ENCODE results near the gene ELFN2. TPM values are rescaled to one million over a fixed set of nuclear protein-coding genes. Genes with fewer than 3 reads are reported as not detected.

Gene ELFN2
- total and polyA plus RNA-seq, 2 of the 13 experiments (the other 11 are each of a cell fraction or from before 2014, with no cell fraction given): 0.01 TPM; not detected in 1

DNA sequence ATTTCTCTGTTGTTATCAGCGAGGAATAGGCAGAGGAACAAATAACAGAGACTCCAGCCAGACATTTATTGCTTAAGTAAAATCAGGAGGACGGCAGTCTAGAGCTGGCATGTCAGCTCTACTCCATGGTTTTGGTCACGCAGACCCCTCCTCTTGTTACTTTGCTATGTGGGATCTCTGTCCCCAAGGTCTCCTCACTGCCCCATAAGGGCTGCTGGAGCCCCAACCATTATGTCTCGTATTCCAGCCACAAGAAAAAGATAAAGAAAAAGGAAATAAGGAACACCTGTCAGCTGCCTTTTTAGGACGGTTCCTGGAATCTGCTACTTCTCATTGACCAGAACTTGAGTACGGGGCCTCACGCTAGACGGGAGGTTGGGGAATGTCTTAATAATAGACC lies 70.4 kb downstream of the ELFN2 start:
- no peaks in the 10 kb centered on the region for H3K36me3 ChIP-seq (replicated peaks in 1 of 2; ENCODE audit: control insufficient read depth in 1 of 2, insufficient read depth in 2 of 2, low read length in 2 of 2)
- H3K4me1 ChIP-seq (ENCODE audit: insufficient read depth, low read length): no peaks in the 10 kb centered on the region
- no peak overlapping the region for H3K4me2 ChIP-seq (ENCODE audit: low read depth, low read length)
- H3K9me3 ChIP-seq (ENCODE audit: low read length): no peaks in the 10 kb centered on the region
- 25% methylated on average over 8 of the region's 8 CpGs for WGBS (ENCODE audit: low lambda C conversion rate)
- H2AFZ ChIP-seq (ENCODE audit: low read length): no peak overlapping the region
- no peaks in the 10 kb centered on the region for H3K79me2 ChIP-seq (ENCODE audit: insufficient read depth, low read length)
- in situ Hi-C loops (cut with HindIII; ENCODE audit: extremely low pct_ligation_motif_present, low pct_unique_long_range_greater_than_20kb) (no loop called here), intact Hi-C loops (cut with micrococcal nuclease; ENCODE audit: unreplicated experiment) (no loop called here)
- H3K9ac ChIP-seq (ENCODE audit: insufficient read depth, low read depth, low read length): no peak overlapping the region
- CTCF ChIA-PET (ENCODE audit: low intra/inter-chr PET ratio, low total read pairs): no interaction called here
- DNase-seq (ENCODE audit: low spot score): no peak
- no peak for ATAC-seq
- peaks cover 4 to 63% of the 10 kb centered on the region in 2 experiments; a peak in 3 of 5 replicates for H3K27me3 ChIP-seq (ENCODE audit: control insufficient read depth in 1 of 2, insufficient read depth in 2 of 2, low read length in 2 of 2)
- FAIRE-seq: no peak
- TF ChIP-seq BCLAF1 (IDR thresholded peaks at IDR 0.05) (no peak), ZFP90 (CRISPR knock-in tag; IDR thresholded peaks at IDR 0.05; ENCODE audit: borderline replicate concordance) (no peak), ZNF18 (CRISPR knock-in tag; IDR thresholded peaks at IDR 0.05; ENCODE audit: insufficient replicate concordance) (no peak)
- TF ChIP-seq, protein P1, sequence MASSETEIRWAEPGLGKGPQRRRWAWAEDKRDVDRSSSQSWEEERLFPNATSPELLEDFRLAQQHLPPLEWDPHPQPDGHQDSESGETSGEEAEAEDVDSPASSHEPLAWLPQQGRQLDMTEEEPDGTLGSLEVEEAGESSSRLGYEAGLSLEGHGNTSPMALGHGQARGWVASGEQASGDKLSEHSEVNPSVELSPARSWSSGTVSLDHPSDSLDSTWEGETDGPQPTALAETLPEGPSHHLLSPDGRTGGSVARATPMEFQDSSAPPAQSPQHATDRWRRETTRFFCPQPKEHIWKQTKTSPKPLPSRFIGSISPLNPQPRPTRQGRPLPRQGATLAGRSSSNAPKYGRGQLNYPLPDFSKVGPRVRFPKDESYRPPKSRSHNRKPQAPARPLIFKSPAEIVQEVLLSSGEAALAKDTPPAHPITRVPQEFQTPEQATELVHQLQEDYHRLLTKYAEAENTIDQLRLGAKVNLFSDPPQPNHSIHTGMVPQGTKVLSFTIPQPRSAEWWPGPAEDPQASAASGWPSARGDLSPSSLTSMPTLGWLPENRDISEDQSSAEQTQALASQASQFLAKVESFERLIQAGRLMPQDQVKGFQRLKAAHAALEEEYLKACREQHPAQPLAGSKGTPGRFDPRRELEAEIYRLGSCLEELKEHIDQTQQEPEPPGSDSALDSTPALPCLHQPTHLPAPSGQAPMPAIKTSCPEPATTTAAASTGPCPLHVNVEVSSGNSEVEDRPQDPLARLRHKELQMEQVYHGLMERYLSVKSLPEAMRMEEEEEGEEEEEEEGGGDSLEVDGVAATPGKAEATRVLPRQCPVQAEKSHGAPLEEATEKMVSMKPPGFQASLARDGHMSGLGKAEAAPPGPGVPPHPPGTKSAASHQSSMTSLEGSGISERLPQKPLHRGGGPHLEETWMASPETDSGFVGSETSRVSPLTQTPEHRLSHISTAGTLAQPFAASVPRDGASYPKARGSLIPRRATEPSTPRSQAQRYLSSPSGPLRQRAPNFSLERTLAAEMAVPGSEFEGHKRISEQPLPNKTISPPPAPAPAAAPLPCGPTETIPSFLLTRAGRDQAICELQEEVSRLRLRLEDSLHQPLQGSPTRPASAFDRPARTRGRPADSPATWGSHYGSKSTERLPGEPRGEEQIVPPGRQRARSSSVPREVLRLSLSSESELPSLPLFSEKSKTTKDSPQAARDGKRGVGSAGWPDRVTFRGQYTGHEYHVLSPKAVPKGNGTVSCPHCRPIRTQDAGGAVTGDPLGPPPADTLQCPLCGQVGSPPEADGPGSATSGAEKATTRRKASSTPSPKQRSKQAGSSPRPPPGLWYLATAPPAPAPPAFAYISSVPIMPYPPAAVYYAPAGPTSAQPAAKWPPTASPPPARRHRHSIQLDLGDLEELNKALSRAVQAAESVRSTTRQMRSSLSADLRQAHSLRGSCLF (CRISPR knock-in tag; IDR thresholded peaks at IDR 0.05; ENCODE audit: borderline replicate concordance): no peak
- POLR2A ChIA-PET: no interaction called here
- H3K27ac ChIP-seq (ENCODE audit: extremely low read length, insufficient read depth, low read length): no peak overlapping the region
- no peak overlapping the region for H3K4me3 ChIP-seq (replicated peaks in 1 of 3; ENCODE audit: insufficient read depth in 1 of 3, low read depth in 2 of 3, low read length in 3 of 3)
- BruUV-seq (replicated peaks): no TSS peak
- H4K20me1 ChIP-seq (ENCODE audit: insufficient read depth, low read length): no peaks in the 10 kb centered on the region

All from HepG2 (cell line).